Colonic mucosa (tissue), 4 donors: ENCODE data around the gene TMEM212. TPM values are rescaled to one million over a fixed set of nuclear protein-coding genes. Genes with fewer than 3 reads are reported as not detected.
"Not testable (repeated sequence)": the region's sequence is repeated elsewhere in the genome, so short reads cannot be mapped to it uniquely, and the experiment has no call there.

Experiments used
- DNase-seq: peaks from one replicate; pipeline ENCODE4 v3.0.0-alpha.2; 2020
- H3K27ac ChIP-seq: fragments of 200-600 bp; one replicate; pipeline ENCODE4 v1.8.0; 2021
- H3K27me3 ChIP-seq: fragments of 200-600 bp; one replicate; pipeline ENCODE4 v1.8.0; 2021
- H3K36me3 ChIP-seq: fragments of 200-600 bp; one replicate; pipeline ENCODE4 v1.8.0; 2021
- H3K4me1 ChIP-seq: fragments of 200-600 bp; one replicate; pipeline ENCODE4 v1.8.0; 2021; ENCODE audit warnings: mild to moderate bottlenecking
- H3K4me3 ChIP-seq: fragments of 200-600 bp; one replicate; pipeline ENCODE4 v1.8.0; 2021
- H3K9ac ChIP-seq, 2 donors: one replicate each; pipeline ENCODE4 v1.7.0; 2013; ENCODE audit warnings: control low read depth in 2 of 2, low read depth in 2 of 2, low read length in 2 of 2
- H3K9me3 ChIP-seq: fragments of 200-600 bp; one replicate; pipeline ENCODE4 v1.8.0; 2021
- intact Hi-C: fragments of 100-400 bp; cut with DNase I; formaldehyde crosslinking; loops from one replicate; pipeline ENCODE4 v1.14.1; 2022
- total RNA-seq, 2 donors: library from RNA; stranded (reverse); fragmentation: NEBNext Ultra II Directional in 1 of 2; extraction: Animal tissue kit (Norgen Biotek cat#: 25700) in 1 of 2; gene quantifications; one replicate each; pipeline ENCODE4 v1.2.1, GENCODE V29; 2021
- TF ChIP-seq, protein P1 (sequence below): fragments of 200-600 bp; IDR thresholded peaks from one replicate; pipeline ENCODE4 v1.8.0; 2022; ENCODE audit warnings: antibody characterized with exemption, mild to moderate bottlenecking
- donor health status: healthy.
- donor health status: DM: no; HTN: no; CAD: no.
- donor health status: DM: no; HTN: no; CAD: no.

Gene TMEM212
- total RNA-seq, 2 donors from 2014 or later: not detected

DNA sequence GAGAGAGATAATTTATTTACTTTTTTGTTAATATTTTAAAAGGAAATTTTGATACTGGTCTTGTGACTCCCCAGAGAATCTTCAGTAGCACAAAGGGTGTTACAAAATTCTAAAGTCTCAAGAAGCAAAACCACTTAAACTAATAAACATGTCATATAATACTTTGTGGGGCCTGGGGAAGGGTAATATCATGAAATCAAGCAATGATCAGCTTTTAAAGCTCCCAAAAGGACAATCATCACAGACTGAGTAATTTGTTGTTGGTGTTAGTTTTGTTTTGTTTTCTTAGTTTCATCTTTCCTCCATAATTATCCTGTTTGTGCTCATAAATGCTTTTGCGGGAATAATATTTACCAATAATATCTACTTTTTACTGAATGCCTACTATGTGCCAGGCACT, 55.0 kb downstream of the TMEM212 start:
- Histone ChIP-seq H3K27me3 (no peaks in the 10 kb centered on the region), H3K4me1 (no peaks in the 10 kb centered on the region), H3K9me3 (no peaks in the 10 kb centered on the region), H3K9ac (no peak overlapping the region), H3K4me3 (no peak overlapping the region), H3K27ac (no peak overlapping the region), H3K36me3 (no peaks in the 10 kb centered on the region)
- intact Hi-C loops: no loop called here
- no peak for DNase-seq
- TF ChIP-seq, protein P1, sequence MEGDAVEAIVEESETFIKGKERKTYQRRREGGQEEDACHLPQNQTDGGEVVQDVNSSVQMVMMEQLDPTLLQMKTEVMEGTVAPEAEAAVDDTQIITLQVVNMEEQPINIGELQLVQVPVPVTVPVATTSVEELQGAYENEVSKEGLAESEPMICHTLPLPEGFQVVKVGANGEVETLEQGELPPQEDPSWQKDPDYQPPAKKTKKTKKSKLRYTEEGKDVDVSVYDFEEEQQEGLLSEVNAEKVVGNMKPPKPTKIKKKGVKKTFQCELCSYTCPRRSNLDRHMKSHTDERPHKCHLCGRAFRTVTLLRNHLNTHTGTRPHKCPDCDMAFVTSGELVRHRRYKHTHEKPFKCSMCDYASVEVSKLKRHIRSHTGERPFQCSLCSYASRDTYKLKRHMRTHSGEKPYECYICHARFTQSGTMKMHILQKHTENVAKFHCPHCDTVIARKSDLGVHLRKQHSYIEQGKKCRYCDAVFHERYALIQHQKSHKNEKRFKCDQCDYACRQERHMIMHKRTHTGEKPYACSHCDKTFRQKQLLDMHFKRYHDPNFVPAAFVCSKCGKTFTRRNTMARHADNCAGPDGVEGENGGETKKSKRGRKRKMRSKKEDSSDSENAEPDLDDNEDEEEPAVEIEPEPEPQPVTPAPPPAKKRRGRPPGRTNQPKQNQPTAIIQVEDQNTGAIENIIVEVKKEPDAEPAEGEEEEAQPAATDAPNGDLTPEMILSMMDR: no peak

DNA sequence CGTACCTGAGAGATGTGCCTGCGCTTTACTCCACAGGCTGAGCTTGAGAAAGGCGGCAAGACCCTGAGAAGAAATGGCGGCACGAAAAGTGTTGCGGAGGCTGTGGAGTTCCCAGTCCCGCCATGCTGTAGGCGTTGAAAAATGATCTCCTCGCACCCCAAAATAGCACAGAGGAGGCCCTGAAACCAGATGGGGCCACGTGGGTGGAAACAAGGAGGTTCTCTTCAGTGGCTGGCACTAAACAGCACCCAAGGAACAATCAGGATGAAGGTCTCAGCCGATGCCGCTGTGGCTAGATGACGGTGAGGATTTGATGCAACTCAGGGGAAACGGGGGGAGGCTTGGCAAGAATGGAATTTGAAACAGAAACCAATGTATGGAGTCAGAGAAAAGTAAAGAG, 57.3 kb downstream of the TMEM212 start:
- Histone ChIP-seq H3K9ac (no peak overlapping the region), H3K4me3 (no peak overlapping the region), H3K27me3 (no peaks in the 10 kb centered on the region), H3K27ac (no peak overlapping the region), H3K36me3 (no peaks in the 10 kb centered on the region), H3K4me1 (no peaks in the 10 kb centered on the region), H3K9me3 (no peaks in the 10 kb centered on the region)
- TF ChIP-seq, protein P1: no peak
- no peak for DNase-seq
- intact Hi-C loops: no loop called here

DNA sequence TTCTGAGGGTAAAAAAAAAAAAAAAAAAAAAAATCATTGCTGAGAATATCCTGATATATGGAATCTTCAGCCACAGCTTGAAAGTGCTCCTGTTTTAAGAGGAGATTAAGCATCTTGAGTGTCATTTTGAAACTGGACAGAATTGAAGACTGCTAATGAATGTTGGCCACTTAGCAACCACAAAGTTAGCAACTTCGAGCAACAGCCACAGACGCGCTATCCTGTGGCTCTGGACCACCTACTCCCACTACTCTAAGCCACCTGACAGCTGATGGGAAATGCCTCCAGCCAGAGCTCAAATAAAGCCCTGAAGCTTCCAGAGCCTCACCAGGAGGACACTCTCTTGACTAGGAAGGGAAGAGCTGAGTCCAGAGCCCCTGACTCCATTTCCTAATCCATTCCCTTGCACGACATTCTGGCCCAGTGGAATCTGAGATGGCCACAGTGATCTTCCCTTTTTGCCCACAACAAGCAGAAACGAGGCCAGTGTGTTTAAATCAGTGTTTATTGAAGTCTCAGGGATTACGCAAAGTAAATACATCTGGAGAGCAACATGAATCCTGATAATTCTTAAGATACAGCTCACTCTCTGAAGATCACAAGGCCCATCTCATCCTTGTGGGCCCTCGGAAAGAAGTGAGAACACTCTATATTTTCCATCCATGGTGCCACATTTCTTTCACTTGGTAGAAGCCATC, 58.6 kb downstream of the TMEM212 start:
- Histone ChIP-seq H3K27me3 (no peaks in the 10 kb centered on the region), H3K27ac (no peak overlapping the region), H3K4me1 (no peaks in the 10 kb centered on the region), H3K36me3 (no peaks in the 10 kb centered on the region), H3K9me3 (no peaks in the 10 kb centered on the region), H3K9ac (no peak overlapping the region), H3K4me3 (no peak overlapping the region)
- intact Hi-C loops: no loop called here
- no peak for DNase-seq
- TF ChIP-seq, protein P1: no peak

DNA sequence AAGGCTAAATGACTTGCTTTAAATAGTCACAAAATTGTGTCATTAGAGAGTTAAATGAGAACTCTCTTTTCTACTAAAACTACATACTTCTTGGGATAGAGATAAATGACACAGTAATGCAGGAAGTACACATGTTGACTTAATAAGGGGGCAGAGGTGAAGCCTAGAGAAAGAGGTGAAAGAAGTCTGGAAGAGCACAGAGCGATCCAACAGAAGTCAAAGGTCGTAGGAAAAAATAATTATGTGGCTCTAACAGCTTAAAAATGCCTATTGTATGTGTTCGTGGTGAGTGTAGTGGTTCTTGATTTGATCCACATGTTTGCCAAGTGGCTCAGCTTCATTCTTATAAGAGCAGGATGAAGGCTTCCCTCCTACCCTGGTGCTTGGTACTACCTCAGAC, 61.7 kb downstream of the TMEM212 start:
- no peaks in the 10 kb centered on the region for H3K36me3 ChIP-seq
- no peak overlapping the region for H3K27ac ChIP-seq
- no peak for DNase-seq
- H3K27me3 ChIP-seq: no peaks in the 10 kb centered on the region
- H3K9me3 ChIP-seq: no peaks in the 10 kb centered on the region
- TF ChIP-seq, protein P1: no peak
- no peaks in the 10 kb centered on the region for H3K4me1 ChIP-seq
- H3K4me3 ChIP-seq: no peak overlapping the region
- no peak overlapping the region for H3K9ac ChIP-seq
- intact Hi-C loops: no loop called here

DNA sequence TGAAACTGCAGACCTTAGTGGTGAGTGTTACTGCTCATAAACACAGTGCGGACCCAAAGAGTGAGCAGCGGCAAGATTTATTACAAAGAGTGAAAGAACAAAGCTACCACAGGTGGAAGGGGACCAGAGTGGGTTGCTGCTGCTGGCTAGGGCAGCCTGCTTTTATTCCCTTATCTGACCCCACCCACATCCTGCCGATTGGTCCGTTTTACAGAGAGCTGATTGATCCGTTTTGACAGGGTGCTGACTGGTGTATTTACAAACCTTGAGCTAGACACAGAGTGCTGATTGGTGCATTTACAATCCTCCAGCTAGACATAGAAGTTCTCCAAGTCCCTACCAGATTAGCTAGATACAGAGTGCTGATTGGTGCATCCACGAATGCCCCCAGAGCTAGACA, 63.4 kb downstream of the TMEM212 start:
- intact Hi-C loops, H3K9ac ChIP-seq, H3K36me3 ChIP-seq, H3K9me3 ChIP-seq, H3K27ac ChIP-seq, H3K4me3 ChIP-seq, DNase-seq, H3K27me3 ChIP-seq, H3K4me1 ChIP-seq: not testable (repeated sequence)

DNA sequence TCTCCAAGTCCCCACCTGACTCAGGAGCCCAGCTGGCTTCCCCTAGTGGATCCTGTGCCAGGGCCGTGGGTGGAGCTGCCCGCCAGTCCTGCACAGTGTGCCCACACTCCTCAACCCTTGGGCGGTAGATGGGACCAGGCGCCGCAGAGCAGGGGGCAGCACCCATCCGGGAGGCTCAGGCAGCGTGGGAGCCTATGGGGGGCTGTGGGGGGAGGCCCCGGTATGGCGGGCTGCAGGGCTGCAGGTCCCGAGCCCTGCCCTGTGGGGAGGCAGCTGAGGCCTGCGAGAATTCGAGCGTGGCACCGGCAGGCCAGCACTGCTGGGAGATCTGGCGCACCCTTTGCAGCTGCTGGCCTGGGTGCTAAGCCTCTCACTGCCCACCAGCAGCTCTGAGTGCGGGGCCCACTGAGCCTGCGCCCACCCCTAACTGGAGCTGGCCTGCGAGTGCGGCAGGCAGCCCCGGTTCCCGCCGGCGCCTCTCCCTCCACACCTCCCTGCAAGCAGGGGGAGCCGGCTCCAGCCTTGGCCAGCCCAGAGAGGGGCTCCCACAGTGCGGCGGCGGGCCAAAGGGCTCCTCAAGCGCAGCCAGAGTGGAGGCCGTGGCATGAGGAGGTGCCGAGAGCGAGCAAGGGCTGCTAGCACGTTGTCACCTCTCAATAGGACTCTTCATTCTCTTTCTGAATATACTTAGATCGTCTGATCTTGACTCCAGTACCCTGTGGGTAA, 64.0 kb downstream of the TMEM212 start:
- no peaks in the 10 kb centered on the region for H3K9me3 ChIP-seq
- intact Hi-C loops: no loop called here
- H3K36me3 ChIP-seq: no peaks in the 10 kb centered on the region
- no peak overlapping the region for H3K9ac ChIP-seq
- no peak overlapping the region for H3K4me3 ChIP-seq
- TF ChIP-seq, protein P1: no peak
- no peaks in the 10 kb centered on the region for H3K27me3 ChIP-seq
- DNase-seq: no peak
- no peaks in the 10 kb centered on the region for H3K4me1 ChIP-seq
- H3K27ac ChIP-seq: no peak overlapping the region
